ENCODE results near the gene SLC26A1.

Gene SLC26A1

GRCh38 chr4:1008840-1009541 is 15.8 kb upstream of the SLC26A1 start:
- no peak for DNase-seq (ENCODE audit: low read depth)
- no peak for TF ChIP-seq CTCF (conservative IDR thresholded peaks at IDR 0.05; ENCODE audit: low read depth, low read length)
- H3K4me3 ChIP-seq (ENCODE audit: low read length), result peak overlapping the region; percentile 55

- no peak overlapping the region for H3K4me3 ChIP-seq (ENCODE audit: low read length)
- no peak for TF ChIP-seq CTCF (conservative IDR thresholded peaks at IDR 0.05; ENCODE audit: low read depth, low read length)
- no peak for DNase-seq (ENCODE audit: low read depth)
Observed at GRCh38 chr4:1006856-1007255, 13.7 kb upstream of the SLC26A1 start.

GRCh38 chr4:1004557-1005485 is 11.6 kb upstream of the SLC26A1 start:
- DNase-seq (ENCODE audit: low read depth), result no peak
- H3K4me3 ChIP-seq (ENCODE audit: low read length), result no peak overlapping the region
- TF ChIP-seq CTCF (conservative IDR thresholded peaks at IDR 0.05; ENCODE audit: low read depth, low read length), result no peak

- no peak overlapping the region for H3K4me3 ChIP-seq (ENCODE audit: low read length)
- no peak for TF ChIP-seq CTCF (conservative IDR thresholded peaks at IDR 0.05; ENCODE audit: low read depth, low read length)
- DNase-seq (ENCODE audit: low read depth), result no peak
Observed at GRCh38 chr4:1004071-1004418, 10.8 kb upstream of the SLC26A1 start.

GRCh38 chr4:1003271-1004070 is 10.3 kb upstream of the SLC26A1 start:
- TF ChIP-seq CTCF (conservative IDR thresholded peaks at IDR 0.05; ENCODE audit: low read depth, low read length), result no peak
- H3K4me3 ChIP-seq (ENCODE audit: low read length), result no peak overlapping the region
- DNase-seq (ENCODE audit: low read depth), result no peak

- DNase-seq (ENCODE audit: low read depth), result no peak
- H3K4me3 ChIP-seq (ENCODE audit: low read length), result no peak overlapping the region
Observed at GRCh38 chr4:1002631-1003251, 9.5 kb upstream of the SLC26A1 start.

More at GRCh38 chr4:1002631-1003251, 9.5 kb upstream of the SLC26A1 start:
- TF ChIP-seq CTCF (conservative IDR thresholded peaks at IDR 0.05; ENCODE audit: low read depth, low read length), result no peak
